OCI-LY7 (cell line): ENCODE results near the gene ATP9A. TPM values are rescaled to one million over a fixed set of nuclear protein-coding genes. Genes with fewer than 3 reads are reported as not detected.
"Not testable (repeated sequence)": the region's sequence is repeated elsewhere in the genome, so short reads cannot be mapped to it uniquely, and the experiment has no call there.

Experiments
- Bru-seq: library from RNA; stranded (reverse); fragments of 400-500 nt; gene quantifications from one replicate; lab custom pipeline; 2021; lab: Mats Ljungman, UMichigan
- BruChase-seq, 2 experiments: library from RNA; stranded (reverse); fragments of 400-500 nt; gene quantifications; one replicate each; lab custom pipeline; 2021; lab: Mats Ljungman, UMichigan
- BruUV-seq: library from RNA; stranded (reverse); fragments of 400-500 nt; replicated peaks from 2 replicates; lab custom pipeline; 2021; lab: Mats Ljungman, UMichigan
- CTCF ChIA-PET: fragments of 300-600 bp; sonication (Branson Sonifier 250); formaldehyde crosslinking; loops from one replicate; lab custom pipeline; 2022; ENCODE audit warnings: antibody characterized with exemption; ENCODE audit not compliant: unreplicated experiment; lab: Charles Lee
- POLR2A ChIA-PET: fragments of 300-600 bp; sonication (Branson Sonifier 250); formaldehyde crosslinking; loops from one replicate; lab custom pipeline; 2022; ENCODE audit warnings: antibody characterized with exemption; lab: Charles Lee
- DNase-seq: peaks from one replicate; pipeline ENCODE4 v3.0.0-alpha.2; 2015; ENCODE audit warnings: low spot score
- H2AFZ ChIP-seq: fragments of 200-600 bp; sonication (generic), shearing (Covaris generic); 2 replicates; pipeline ENCODE4 v1.6.1; 2014; ENCODE audit warnings: mild to moderate bottlenecking, antibody characterized with exemption, low read length, moderate library complexity
- H3K27ac ChIP-seq: fragments of 200-600 bp; sonication (generic); 2 replicates; pipeline ENCODE4 v1.5.1; 2014; ENCODE audit warnings: mixed run types, low read depth, mild to moderate bottlenecking, moderate library complexity, low read length, inconsistent platforms; ENCODE audit not compliant: poor library complexity, severe bottlenecking
- H3K36me3 ChIP-seq: fragments of 200-600 bp; sonication (generic); 2 replicates; pipeline ENCODE4 v1.6.1; 2014; ENCODE audit warnings: mild to moderate bottlenecking, antibody characterized with exemption, low read length, moderate library complexity, mixed read lengths; ENCODE audit not compliant: insufficient read depth
- H3K4me1 ChIP-seq: fragments of 200-600 bp; sonication (generic); 2 replicates; pipeline ENCODE4 v1.5.1; 2014; ENCODE audit warnings: mild to moderate bottlenecking, low read length; ENCODE audit not compliant: insufficient read depth, poor library complexity, severe bottlenecking
- H3K4me2 ChIP-seq: fragments of 200-600 bp; sonication (generic); 2 replicates; pipeline ENCODE4 v1.6.1; 2014; ENCODE audit warnings: mild to moderate bottlenecking, low read length
- H3K4me3 ChIP-seq: fragments of 200-600 bp; sonication (generic); 2 replicates; pipeline ENCODE4 v1.5.1; 2014; ENCODE audit warnings: mild to moderate bottlenecking, low read depth, low read length; ENCODE audit not compliant: poor library complexity, severe bottlenecking
- H3K79me2 ChIP-seq: fragments of 200-600 bp; sonication (generic); 2 replicates; pipeline ENCODE4 v1.6.1; 2016; ENCODE audit warnings: low read depth, mild to moderate bottlenecking, low read length, moderate library complexity, mixed read lengths; ENCODE audit not compliant: insufficient read depth
- H3K9me2 ChIP-seq: fragments of 200-600 bp; sonication (generic); 2 replicates; pipeline ENCODE4 v1.6.1; 2016; ENCODE audit warnings: mild to moderate bottlenecking, low read length, mixed read lengths; ENCODE audit not compliant: insufficient read depth
- H3K9me3 ChIP-seq: fragments of 200-600 bp; sonication (generic); 2 replicates; pipeline ENCODE4 v1.6.1; 2014; ENCODE audit warnings: mild to moderate bottlenecking, mixed run types, low read length, mixed read lengths
- H4K20me1 ChIP-seq: fragments of 200-600 bp; sonication (generic); 2 replicates; pipeline ENCODE4 v1.6.1; 2014; ENCODE audit warnings: mild to moderate bottlenecking, antibody characterized with exemption, low read length, moderate library complexity, mixed read lengths; ENCODE audit not compliant: insufficient read depth
- CTCF ChIP-seq: fragments of 200-600 bp; sonication (generic); conservative IDR thresholded peaks from 2 replicates; pipeline ENCODE4 v1.5.1; 2014; ENCODE audit warnings: mild to moderate bottlenecking, antibody characterized with exemption, low read length, moderate library complexity, mixed read lengths
- EZH2phosphoT487 ChIP-seq: fragments of 200-600 bp; sonication (generic); IDR thresholded peaks from 2 replicates; pipeline ENCODE4 v1.6.1; 2018; ENCODE audit warnings: low read depth, borderline replicate concordance, mild to moderate bottlenecking, mixed run types, antibody characterized with exemption, low read length, moderate library complexity, mixed read lengths
- intact Hi-C: fragments of 100-400 bp; cut with micrococcal nuclease; formaldehyde crosslinking; loops from one replicate; pipeline ENCODE4 v1.10.0; 2022; ENCODE audit not compliant: unreplicated experiment
- long read RNA-seq: library from polyadenylated mRNA; stranded (forward); transcript quantifications from one replicate; pipeline ENCODE4 v2.0.0, GENCODE V29; 2022
- total RNA-seq, 2 experiments: library from RNA; depleted of rRNA in 1 of 2; stranded (reverse); fragments of >200 nt in 1 of 2; shearing (Covaris generic) in 1 of 2; gene quantifications; 2 replicates each; pipeline ENCODE4 v1.2.3, GENCODE V29; 2014 to 2022

ATP9A gene
- total RNA-seq (2014; rRNA removed; shearing (Covaris generic)) (0.82 and 0.85 TPM in 2 replicates), total RNA-seq (2022) (0.67 and 0.70 TPM in 2 replicates), Bru-seq, nascent RNA (percentile 17 among the genes with signal in this experiment), BruChase-seq, experiment 1, labeled RNA remaining after a 6-hour chase (percentile 16 among the genes with signal in this experiment), BruChase-seq, experiment 2, labeled RNA remaining after a 2-hour chase (percentile 18 among the genes with signal in this experiment)
- long read RNA-seq: 0 reads

- TF ChIP-seq CTCF (no peak), EZH2phosphoT487 (no peak)
- Histone ChIP-seq H4K20me1 (no peaks in the 10 kb centered on the region), H3K9me2 (no peaks in the 10 kb centered on the region), H3K36me3 (no peaks in the 10 kb centered on the region), H3K4me3 (peak within 1 kb of the TSS; percentile 68), H2AFZ (peak within 1 kb of the TSS; percentile 94), H3K27ac (no peak within 1 kb of the TSS), H3K79me2 (no peaks in the 10 kb centered on the region), H3K4me1 (peaks cover 7% of the 10 kb centered on the region), H3K4me2 (peak within 1 kb of the TSS; percentile 71), H3K9me3 (no peaks in the 10 kb centered on the region)
- CTCF ChIA-PET: no interaction called here
- no TSS peak for BruUV-seq
- POLR2A ChIA-PET: interaction anchor here (0.6 kb wide), 1 partner anchor 99 kb away, joined by 3 read pairs; no protein-coding TSS in a partner anchor
- no peak for DNase-seq
- intact Hi-C loops: no loop called here
Observed at GRCh38 chr20:51767867-51768758, at the start of gene ATP9A. ATP9A (minus strand) TSS chr20:51768390; CDS start chr20:51768369, 21 bp downstream.

GRCh38 chr20:51816856-51817255 lies 48.7 kb upstream of the ATP9A start:
- H3K9me3 ChIP-seq, H3K9me2 ChIP-seq, H4K20me1 ChIP-seq, H3K36me3 ChIP-seq, CTCF ChIA-PET, POLR2A ChIA-PET, H2AFZ ChIP-seq, DNase-seq, H3K4me3 ChIP-seq, intact Hi-C loops, H3K4me1 ChIP-seq, H3K79me2 ChIP-seq, H3K4me2 ChIP-seq, BruUV-seq, H3K27ac ChIP-seq: not testable (repeated sequence)

- no peaks in the 10 kb centered on the region for H3K4me1 ChIP-seq
- H3K9me3 ChIP-seq: no peaks in the 10 kb centered on the region
- no peak for TF ChIP-seq EZH2phosphoT487
- TF ChIP-seq CTCF: no peak
- H3K36me3 ChIP-seq: no peaks in the 10 kb centered on the region
- H3K9me2 ChIP-seq: no peaks in the 10 kb centered on the region
- H3K4me3 ChIP-seq: no peak overlapping the region
- DNase-seq: no peak
- CTCF ChIA-PET: no interaction called here
- no peaks in the 10 kb centered on the region for H3K79me2 ChIP-seq
- no peak overlapping the region for H2AFZ ChIP-seq
- H4K20me1 ChIP-seq: no peaks in the 10 kb centered on the region
- BruUV-seq: no TSS peak
- H3K4me2 ChIP-seq: no peak overlapping the region
- intact Hi-C loops: no loop called here
- POLR2A ChIA-PET: no interaction called here
- no peak overlapping the region for H3K27ac ChIP-seq
Observed at GRCh38 chr20:51815383-51816076, 47.3 kb upstream of the ATP9A start.
